WTC11 (cell line): Measurements from ENCODE around the gene APOL2.
"Not testable (repeated sequence)": the region's sequence is repeated elsewhere in the genome, so short reads cannot be mapped to it uniquely, and the experiment has no call there.

Source experiments
- CTCF ChIP-seq: fragments of 200-600 bp; IDR thresholded peaks from 2 replicates; pipeline ENCODE4 v1.8.0; 2022; ENCODE audit warnings: antibody characterized with exemption
- ETV6 ChIP-seq: sonication (generic); formaldehyde crosslinking; IDR thresholded peaks from 2 replicates; pipeline ENCODE4 v1.8.1; 2022; ENCODE audit warnings: mild to moderate bottlenecking, missing genetic modification reagents
- TCF7 ChIP-seq: sonication (generic); formaldehyde crosslinking; IDR thresholded peaks from 2 replicates; pipeline ENCODE4 v1.8.0; 2022; ENCODE audit warnings: mild to moderate bottlenecking, low read depth, missing genetic modification reagents, moderate library complexity
- ZNF671 ChIP-seq: fragments of 250-450 bp; sonication (Bioruptor Pico); IDR thresholded peaks from 2 replicates; pipeline ENCODE4 v1.8.0; 2021; ENCODE audit warnings: mild to moderate bottlenecking
- TF ChIP-seq, protein P1 (sequence below): sonication (generic); formaldehyde crosslinking; IDR thresholded peaks from 2 replicates; pipeline ENCODE4 v1.8.1; 2023; ENCODE audit warnings: mild to moderate bottlenecking, missing genetic modification reagents, moderate library complexity

GRCh38 chr22:36202906-36203305 is 36.4 kb downstream of the APOL2 start:
- not testable (repeated sequence) for TF ChIP-seq ZNF671; CTCF; TCF7 (CRISPR knock-in tag); ETV6
- TF ChIP-seq, protein P1, sequence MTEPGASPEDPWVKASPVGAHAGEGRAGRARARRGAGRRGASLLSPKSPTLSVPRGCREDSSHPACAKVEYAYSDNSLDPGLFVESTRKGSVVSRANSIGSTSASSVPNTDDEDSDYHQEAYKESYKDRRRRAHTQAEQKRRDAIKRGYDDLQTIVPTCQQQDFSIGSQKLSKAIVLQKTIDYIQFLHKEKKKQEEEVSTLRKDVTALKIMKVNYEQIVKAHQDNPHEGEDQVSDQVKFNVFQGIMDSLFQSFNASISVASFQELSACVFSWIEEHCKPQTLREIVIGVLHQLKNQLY = not testable (repeated sequence)
